ENCODE data around the gene NTN4.
"Not testable (repeated sequence)": the region's sequence is repeated elsewhere in the genome, so short reads cannot be mapped to it uniquely, and the experiment has no call there.

NTN4 gene

DNA sequence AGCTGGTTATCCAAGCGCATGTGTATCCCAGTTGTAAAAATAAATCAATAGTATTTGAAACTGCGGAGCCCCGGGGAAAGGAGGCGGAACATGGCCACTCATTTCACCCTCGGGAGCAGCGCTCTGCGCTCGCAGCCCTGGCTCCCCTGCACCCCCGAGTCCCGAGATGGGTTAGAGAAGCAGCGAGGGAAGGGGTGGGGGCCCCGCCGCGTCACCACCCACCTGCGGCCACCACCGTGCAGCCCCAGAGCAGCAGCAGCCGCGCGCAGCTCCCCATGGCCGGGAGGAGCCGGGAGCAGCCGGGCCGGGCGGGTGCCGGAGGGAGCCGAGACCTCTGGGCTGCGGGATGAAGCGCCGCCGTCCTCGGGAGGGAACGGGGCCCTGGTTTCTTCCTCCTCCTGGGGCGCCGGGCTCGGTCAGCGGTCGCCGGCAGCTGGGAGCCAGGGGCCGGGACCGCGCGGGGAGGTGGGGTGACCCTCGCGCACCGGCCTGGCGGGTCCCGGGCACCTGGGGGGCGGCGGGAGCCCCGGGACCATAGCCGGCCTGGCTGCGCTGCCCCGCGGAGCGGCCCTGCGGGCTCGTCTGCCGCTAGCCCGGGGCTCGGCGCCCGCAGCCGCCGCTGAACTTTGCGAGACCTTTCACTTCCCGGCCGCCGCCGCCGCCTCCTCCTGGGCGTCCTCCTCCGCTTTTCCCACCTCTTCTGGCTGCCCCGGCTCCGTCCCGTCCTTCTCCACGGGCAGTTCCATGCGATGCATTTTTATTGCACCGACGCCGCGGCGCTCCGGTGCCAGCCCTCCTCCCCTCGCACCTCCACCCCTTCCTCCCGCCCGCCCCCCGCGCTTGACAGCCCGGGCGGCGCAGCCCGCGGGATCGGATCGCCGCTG is at the start of gene NTN4:
Gene NTN4, minus strand, starts transcription at position 732 of the 884 bp plus-strand sequence. Its CDS starts 455 bp downstream, at position 277.
- peak; percentile 83 for DNase-seq (ENCODE audit: low read depth)

- peak; percentile 84 for DNase-seq (ENCODE audit: low read depth)
Measured at GRCh38 chr12:95838125-95838524, 47.6 kb upstream of the NTN4 start.

DNA sequence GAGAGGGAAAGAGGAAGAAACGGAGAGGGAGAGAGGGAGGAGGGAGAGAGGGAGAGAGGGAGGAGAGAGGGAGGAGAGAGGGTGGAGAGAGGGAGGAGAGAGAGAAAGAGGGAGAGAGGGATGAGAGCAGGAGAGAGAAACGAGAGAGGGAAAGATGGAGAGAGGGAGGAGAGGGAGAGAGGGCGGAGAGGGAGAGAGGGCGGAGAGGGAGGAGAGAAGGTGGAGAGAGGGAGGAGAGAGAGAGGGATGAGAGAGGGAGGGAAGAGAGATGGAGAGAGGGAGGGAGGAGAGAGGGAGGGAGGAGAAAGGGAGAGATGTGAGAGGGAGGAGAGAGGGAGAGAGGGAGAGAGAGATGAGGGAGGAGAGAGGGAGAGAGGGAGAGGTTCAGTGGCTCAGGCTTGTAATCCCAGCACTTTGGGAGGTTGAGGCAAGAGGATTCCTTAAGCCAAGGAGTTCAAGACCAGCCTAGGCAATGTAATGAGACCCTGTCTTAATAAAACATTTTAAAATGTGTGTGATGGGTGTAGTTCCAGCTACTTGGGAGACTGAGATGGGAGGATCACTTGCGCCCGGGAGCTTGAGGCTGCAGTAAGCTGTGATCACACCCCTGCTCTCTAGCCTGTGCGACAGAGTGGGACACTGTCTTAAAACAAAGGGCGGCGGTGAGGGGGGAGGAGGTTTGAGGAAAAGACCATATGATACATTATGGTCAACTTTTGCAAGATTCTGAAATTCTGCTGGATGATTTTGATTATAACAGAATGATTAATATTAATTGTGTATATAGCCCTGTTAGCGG is 46.9 kb upstream of the NTN4 start:
- no peak for DNase-seq (ENCODE audit: low read depth)

DNA sequence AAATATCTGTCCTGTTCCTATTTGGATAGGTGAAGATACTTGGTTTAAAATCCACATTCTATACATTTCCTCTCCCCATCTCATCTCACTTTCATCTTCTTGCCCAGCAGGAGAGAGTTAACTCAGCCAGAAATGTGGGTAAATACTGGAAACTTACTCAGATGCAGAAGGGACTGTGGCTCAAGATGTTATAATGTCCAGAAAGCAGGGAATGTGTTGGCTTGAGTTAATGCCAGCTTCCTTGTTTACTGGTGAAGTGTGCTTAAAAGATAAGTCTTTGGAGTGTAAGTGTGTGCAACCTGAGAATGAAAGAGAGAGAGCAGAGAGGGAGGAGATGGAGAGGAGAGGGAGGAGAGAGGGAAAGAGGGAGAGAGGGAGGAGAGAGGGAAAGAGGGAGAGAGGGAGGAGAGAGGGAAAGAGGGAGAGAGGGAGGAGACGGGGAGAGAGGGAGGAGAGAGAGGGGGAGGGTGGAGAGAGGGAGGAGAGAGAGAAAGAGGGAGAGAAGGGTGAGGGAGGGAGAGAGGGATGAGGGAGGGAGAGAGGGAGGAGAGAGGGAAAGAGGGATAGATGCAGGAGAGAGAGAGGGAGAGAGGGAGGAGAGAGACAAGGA is 46.2 kb upstream of the NTN4 start:
- peak; percentile 45 for DNase-seq (ENCODE audit: low read depth)

GRCh38 chr12:95836185-95836609 is 45.6 kb upstream of the NTN4 start:
- peak; percentile 67 for DNase-seq (ENCODE audit: low read depth)

- DNase-seq (ENCODE audit: low read depth): no peak
Measured at GRCh38 chr12:95834572-95834971, 44.0 kb upstream of the NTN4 start.

DNA sequence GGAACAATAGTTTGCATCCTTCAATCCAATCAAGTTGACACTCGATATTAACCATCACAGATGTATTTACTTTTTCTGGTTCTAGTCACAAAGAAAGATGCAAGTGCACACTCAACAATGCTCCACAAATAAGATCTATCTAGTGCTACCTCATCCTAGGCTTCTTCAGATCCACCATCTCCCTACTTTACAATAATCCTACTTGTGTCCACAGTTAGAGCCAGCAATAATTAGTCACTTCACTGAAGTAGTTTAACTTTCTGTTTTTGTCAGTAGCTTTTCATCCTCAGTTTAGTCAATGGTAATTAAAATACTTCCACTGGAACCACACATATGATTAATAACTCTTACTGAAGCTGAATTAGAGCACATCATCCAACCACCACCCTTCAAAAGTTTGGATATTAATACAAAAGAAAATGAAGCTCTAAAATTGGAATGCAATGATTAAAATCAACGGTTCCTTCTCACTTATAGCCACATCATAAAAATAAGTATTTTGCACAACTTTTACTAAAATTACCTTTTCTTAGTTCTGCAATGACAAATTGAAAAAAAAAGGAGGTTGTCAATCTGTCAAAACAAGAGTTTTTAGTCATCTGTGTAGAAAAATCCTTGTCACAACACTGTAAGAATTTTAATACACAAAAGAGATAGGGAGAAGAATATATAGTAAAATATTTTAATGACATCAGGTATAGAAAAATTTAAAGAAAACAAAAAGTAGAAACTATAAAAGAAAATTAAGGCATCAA is 39.9 kb upstream of the NTN4 start:
- no peak for DNase-seq (ENCODE audit: low read depth)

DNA sequence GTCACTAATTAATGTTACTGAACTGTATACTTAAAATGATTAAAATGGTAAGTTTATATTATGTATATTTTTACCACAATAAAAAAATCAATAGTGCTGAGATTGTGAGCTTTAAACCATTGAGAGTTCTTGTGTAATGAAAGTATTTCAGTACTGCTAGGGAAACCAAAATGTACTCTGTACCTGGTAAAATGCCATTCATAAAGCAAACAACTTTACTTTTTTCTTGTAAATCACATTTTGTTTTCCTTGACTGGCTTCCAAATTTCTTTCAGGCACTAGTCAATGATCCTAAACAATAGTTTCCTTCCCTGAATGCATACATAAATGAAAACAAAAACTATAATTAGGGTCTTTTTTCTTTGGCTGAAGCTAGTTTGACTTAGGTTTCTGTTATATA is 38.8 kb upstream of the NTN4 start:
- DNase-seq (ENCODE audit: low read depth): no peak

DNA sequence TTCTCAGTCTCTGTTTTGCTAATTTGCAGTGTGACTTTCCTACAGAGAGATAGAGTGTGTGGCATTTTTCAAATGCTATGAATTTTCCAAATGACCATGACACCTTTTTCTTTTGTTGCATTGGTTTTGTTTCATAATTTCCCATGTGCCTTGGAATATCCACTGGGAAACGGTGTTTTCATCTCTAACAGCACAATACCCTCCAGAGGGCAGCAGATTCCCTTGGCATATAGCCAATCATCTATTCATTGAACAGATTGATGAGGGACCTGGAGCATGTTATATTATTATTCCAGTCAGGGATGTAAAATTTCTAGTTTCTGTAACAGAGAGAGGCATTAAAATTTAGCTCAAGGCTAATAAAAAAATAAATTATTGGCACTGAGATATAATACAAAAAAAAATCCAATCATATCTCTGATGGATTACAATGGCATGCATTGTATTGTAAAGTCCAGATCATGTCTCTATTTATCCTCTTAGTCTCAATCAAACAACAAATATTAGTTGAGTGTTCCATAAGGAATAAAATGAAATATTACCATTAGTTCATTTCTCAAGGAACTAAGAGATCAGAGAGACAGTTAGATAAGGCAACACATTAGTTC is 29.6 kb upstream of the NTN4 start:
- DNase-seq (ENCODE audit: low read depth): peak; percentile 67

GRCh38 chr12:95815632-95816212 is 25.2 kb upstream of the NTN4 start:
- DNase-seq (ENCODE audit: low read depth): peak; percentile 64

DNA sequence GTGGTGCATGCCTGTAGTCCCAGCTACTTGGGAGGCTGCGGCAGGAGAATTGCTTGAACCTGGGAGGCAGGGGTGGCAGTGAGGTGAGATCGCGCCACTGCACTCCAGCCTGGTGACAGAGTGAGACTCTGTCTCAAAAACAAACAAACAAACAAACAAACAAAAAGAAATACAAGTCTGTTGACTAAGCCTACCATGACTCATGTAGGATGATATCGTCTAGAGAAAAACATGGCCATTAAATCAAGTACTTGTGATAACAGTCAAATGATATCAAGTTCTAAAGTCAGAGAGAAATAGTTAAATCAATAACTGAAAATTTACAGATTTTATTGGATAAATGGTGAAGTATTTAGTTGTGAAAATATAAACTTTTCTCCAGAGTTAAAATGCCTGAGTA is 21.6 kb upstream of the NTN4 start:
- not testable (repeated sequence) for DNase-seq (ENCODE audit: low read depth)

- no peak for DNase-seq (ENCODE audit: low read depth)
Measured at GRCh38 chr12:95810411-95810810, 19.8 kb upstream of the NTN4 start.

DNA sequence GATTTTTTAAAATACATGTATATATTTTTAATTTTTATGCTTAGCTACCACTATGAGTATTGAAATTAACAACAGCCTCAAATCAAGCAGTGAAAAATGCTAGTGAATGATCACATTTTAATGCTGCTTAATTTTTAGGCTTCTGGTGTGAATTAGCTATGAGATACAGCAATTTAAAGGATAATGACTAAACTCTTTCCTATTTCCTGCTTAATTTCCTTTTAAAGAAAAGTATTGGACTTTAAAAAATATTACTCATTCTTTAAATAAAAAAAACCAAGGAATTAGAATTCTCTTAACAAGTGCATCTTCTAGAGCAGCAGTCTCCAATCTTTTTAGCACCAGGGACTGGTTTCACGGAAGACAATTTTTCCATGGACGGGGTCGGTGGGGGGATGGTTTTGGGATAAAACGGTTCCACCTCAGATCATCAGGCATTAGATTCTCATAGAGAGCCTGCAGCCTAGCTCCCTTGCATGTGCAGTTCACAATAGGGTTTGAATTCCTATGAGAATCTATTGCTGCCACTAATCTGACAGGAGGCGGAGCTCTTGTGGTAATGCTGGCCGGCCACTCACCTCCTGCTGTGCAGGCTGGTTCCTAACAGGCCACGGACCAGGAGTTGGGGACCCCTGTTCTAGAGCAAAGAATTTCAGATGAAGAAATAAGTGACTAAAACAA is 18.6 kb upstream of the NTN4 start:
- DNase-seq (ENCODE audit: low read depth): peak; percentile 49

DNA sequence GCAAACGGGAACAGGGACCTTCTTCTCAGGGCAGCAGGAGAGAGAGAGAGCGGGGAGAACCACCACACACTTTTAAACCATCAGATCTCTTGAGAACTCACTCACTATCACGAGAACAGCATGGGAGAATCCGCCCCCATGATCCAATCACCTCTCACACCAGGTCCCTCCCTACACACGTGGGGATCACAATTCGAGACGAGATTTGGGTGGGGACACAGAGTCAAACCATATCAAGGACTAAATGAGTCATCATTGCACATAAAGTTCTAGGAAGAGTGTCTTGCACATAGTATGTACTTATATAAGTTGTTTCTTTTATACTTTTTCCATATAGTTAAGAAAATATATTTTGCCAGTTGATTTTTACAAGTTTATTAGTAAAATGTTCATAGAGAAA is 17.6 kb upstream of the NTN4 start:
- DNase-seq (ENCODE audit: low read depth): no peak

GRCh38 chr12:95805864-95806671 is 15.5 kb upstream of the NTN4 start:
- DNase-seq (ENCODE audit: low read depth): peak; percentile 100

GRCh38 chr12:95804291-95804690 is 13.7 kb upstream of the NTN4 start:
- no peak for DNase-seq (ENCODE audit: low read depth)

- DNase-seq (ENCODE audit: low read depth): no peak
Measured at GRCh38 chr12:95803817-95804216, 13.3 kb upstream of the NTN4 start.

GRCh38 chr12:95802482-95803270 is 12.1 kb upstream of the NTN4 start:
- DNase-seq (ENCODE audit: low read depth): peak; percentile 90

DNA sequence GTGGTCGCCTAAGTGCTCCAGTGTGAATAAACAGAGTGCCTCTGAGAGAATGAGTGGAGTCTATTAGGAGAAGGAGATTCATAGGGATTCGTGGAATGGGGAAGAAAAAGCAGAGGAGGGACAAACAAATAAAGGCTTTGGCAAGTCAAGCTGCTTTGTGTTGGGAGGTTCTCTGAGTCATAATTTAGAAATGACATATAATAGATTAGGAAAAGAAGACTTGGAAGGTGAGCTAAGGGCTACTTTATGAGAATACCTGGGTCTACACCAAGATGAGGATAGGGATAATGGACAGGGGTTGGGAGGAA is 6.4 kb upstream of the NTN4 start:
- peak; percentile 41 for DNase-seq (ENCODE audit: low read depth)

All from EH (cell line).